Stomach (tissue), 4 donors: ENCODE measurements around the gene STIM2.

ENCODE experiments used
- POLR2A ChIP-seq, 4 donors: fragments of 450-650 bp; IDR thresholded peaks; one replicate each; pipeline ENCODE4 v1.6.1; 2016; ENCODE audit warnings: antibody characterized with exemption in 4 of 4, control low read depth in 2 of 4, mild to moderate bottlenecking in 1 of 4, moderate library complexity in 1 of 4
- POLR2AphosphoS5 ChIP-seq, 3 donors: sonication (generic); formaldehyde crosslinking; IDR thresholded peaks; one replicate each; pipeline ENCODE4 v1.6.1; 2016; ENCODE audit warnings: antibody characterized with exemption in 3 of 3
- TF ChIP-seq, protein P1 (sequence below), 7 experiments: fragments of 450-650 bp in 4 of 7; fragments of 200-600 bp in 3 of 7; sonication (generic) in 3 of 7; IDR thresholded peaks; one replicate each; pipeline ENCODE4 v1.5.1; 2016 to 2019; ENCODE audit warnings: antibody characterized with exemption in 7 of 7, control low read depth in 2 of 7, mild to moderate bottlenecking in 1 of 7

DNA sequence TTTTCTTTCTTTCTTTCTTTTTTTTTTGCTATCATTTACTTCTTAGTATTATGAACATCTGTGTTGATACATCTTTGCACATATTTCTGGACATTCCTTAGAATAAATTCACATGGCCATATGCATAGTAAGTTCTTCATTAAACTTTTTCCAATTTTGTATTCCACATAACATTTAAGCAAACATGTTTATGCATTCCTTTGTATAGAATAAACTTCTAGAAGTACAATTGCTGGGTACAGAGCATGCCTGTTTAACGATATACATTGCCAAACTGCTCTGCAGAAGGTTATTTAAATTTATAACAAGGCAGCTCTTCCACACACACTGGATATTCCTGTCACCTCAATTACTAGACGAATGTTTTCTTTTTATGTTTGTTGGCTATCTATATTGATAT lies 36.0 kb upstream of the STIM2 start:
- TF ChIP-seq POLR2AphosphoS5 (IDR thresholded peaks at IDR 0.05) (no peak), POLR2A (IDR thresholded peaks at IDR 0.05) (no peak)
- TF ChIP-seq, protein P1, sequence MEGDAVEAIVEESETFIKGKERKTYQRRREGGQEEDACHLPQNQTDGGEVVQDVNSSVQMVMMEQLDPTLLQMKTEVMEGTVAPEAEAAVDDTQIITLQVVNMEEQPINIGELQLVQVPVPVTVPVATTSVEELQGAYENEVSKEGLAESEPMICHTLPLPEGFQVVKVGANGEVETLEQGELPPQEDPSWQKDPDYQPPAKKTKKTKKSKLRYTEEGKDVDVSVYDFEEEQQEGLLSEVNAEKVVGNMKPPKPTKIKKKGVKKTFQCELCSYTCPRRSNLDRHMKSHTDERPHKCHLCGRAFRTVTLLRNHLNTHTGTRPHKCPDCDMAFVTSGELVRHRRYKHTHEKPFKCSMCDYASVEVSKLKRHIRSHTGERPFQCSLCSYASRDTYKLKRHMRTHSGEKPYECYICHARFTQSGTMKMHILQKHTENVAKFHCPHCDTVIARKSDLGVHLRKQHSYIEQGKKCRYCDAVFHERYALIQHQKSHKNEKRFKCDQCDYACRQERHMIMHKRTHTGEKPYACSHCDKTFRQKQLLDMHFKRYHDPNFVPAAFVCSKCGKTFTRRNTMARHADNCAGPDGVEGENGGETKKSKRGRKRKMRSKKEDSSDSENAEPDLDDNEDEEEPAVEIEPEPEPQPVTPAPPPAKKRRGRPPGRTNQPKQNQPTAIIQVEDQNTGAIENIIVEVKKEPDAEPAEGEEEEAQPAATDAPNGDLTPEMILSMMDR (IDR thresholded peaks at IDR 0.05), result no peak
